GM18499 (cell line): ENCODE data around the gene SYK.
"Not testable (repeated sequence)": the region's sequence is repeated elsewhere in the genome, so short reads cannot be mapped to it uniquely, and the experiment has no call there.

ENCODE experiments used
- ATAC-seq: cut with Tn5 transposase; IDR thresholded peaks from one replicate; pipeline ENCODE4 v1.9.1; 2021; ENCODE audit warnings: moderate number of reproducible peaks; ENCODE audit not compliant: insufficient read depth, unreplicated experiment

SYK gene

DNA sequence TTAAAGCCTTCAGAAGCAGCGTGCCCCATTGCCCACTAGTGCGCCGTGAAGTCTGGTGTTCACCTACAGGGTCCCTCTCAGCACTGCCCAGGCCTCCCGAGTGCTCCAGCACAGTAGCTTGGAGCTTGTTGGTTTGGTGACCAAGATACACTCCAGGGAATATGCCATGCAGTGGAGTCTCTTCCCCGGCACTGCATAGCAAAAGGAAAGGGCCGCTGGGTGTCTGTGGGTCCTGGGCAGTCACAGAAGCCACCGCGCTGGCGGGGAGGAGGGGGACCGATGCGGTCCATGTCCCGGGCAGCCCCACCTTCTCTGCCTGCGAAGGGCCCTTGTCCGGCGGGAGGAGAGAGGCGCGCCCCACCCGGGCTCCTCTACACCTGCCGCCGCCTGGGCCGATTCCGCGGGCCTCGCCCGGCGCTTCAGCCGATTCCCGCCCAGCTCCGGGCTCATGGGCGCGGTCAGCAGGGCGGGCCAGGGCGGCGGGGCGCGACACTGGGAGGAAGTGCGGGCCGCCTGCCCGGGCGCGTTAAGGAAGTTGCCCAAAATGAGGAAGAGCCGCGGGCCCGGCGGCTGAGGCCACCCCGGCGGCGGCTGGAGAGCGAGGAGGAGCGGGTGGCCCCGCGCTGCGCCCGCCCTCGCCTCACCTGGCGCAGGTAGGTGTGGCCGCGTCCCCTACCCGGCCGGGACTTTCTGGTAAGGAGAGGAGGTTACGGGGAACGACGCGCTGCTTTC lies at the start of gene SYK:
Gene SYK, plus strand, starts transcription at position 579 of the 732 bp plus-strand sequence. CDS start 42,080 bp downstream, outside the sequence.
- no peak for ATAC-seq

DNA sequence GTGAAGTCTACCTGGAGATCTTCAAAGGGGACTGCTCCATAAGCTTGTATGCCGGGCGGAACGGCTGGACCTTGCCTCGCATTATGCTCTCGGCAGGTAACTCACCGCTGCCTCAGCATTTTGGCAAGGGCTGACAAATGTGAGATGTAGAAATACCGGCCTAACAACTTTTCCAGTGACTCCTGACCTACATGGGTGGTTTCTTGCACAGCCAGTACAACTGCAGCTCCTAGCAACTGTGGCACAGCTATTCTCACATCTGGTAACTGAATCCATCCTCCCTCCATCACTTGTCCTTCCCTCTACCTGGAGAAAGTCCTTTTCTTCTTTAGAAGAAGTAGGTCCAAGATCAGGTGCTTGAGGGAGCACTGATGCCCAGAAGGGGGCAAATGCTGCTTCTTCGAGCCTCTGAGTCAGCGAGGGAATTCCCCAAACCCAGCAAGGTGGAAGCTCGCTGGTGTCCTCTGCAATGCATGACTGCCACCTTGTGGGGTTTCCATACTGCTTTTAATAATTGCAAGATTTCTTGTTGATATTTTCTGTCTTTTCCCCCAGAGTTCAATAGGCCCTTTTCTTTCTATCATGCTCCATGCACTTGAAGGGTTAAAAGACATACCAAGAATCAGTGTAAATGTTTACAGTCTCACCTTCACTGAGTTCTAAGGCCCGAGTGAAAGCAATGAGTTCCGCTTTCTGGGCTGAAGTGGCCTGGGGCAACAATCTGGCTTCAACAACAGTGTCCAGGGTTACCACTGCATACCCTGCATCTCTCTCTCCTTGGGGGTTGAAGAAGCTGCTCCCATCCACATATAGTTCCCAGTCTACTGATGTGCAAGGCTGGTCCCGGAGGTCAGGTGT lies 45.9 kb upstream of the SYK start:
- not testable (repeated sequence) for ATAC-seq

DNA sequence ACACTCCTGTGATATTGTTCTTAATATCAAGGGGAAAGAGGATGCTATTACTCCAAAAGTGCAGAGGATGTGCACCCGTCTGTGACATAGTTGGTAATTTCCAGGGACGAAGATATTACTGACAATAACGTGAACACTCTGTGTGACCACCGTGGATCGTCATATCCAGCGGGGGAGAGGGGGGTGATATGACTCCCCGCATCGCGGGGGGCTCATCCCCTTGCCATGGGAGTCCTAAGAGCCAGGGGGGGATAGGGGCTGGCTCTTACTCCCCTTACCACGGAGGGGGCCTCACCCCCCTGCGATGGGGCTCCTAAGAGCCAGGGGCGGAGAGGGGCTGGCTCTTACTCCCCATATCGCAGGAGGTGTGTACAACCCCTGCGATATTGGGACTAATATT lies 41.0 kb upstream of the SYK start:
- ATAC-seq = not testable (repeated sequence)

DNA sequence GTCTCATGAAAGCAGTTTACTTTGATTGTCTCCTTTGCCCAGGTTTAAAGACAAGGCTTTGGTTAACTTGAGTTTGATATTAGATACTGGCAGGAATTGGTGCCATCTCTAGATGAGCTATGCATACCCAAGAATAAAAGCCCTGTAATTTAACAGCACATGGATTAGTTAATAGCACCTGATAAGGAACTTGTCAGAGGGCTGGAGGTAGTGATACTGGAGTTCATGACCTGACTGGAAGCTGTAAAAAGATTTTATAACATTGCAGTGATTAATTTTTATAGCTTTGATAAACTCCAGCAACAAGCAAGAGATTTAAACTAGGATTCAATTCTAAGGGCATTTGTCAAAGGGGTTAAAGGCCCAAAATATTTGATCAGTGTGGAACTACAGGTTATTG lies 34.9 kb upstream of the SYK start:
- no peak for ATAC-seq

DNA sequence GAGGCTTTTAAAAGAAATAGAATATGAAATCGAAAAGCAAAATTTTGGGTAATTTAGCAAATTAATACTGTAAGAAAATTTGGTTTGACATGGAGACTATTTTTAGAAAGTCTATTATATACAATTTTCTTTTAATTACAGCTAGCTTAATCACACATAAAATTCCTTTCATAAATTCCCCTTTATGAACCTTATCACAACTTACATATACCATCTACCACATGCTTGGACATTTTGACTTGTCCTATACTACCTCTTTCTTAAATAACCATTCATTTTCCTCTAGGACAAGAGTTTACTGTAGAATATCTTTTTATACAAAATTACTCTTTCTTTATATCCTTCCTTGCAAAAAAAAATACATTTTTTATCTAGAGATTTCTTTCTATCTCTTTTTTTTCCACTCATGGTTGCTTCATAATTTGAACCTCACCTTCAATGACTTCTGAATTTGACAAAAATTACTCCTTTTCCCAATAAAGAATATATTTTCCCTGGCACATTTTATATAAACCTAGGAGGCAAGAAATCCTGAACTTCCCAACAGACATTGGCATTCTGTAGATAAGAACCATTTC lies 34.0 kb upstream of the SYK start:
- no peak for ATAC-seq

DNA sequence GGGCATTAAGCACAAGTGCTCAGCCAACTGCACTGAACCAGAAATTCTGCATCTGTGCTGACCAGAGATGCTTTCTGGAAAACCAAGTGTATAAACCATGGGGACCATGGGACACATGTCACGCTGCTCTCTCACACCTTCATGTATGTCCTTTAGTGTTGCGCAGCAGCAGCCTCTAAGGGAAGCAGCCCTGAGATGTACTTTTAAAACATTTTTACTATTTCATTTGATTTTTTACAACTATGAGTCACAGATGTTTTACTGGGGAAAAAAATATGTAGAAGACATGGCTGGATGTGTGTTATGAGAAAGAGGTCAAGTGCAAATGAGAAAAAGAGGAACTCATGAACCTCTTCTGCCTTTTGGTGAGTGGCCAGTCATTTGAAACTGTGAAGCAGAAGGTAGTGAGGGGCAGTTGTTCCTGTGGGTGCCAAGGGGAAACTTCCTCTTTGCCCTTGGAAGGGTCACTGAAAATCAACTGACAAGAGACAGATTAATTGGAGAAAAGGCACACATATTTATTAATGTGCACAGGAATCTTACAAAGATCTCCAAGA lies 31.4 kb upstream of the SYK start:
- ATAC-seq = peak; percentile 38

DNA sequence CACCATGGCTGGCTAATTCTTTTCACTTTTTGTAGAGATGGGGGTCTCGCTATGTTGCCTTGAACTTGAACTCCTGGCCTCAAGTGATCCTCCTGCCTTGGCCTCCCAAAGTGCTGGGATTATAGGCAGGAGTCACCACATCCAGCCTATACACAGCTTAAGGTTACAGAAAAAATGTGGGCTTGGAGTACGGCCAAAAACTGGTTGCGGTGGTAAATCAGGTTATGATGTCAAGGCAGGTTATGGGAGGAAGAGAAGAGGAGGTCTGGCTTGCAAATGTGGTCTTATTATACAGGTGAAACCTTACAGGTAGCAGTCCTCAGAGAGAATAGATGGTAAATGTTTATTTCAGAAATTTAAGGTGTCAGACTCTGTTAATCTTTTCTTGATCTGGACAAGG lies 30.7 kb upstream of the SYK start:
- ATAC-seq = no peak

DNA sequence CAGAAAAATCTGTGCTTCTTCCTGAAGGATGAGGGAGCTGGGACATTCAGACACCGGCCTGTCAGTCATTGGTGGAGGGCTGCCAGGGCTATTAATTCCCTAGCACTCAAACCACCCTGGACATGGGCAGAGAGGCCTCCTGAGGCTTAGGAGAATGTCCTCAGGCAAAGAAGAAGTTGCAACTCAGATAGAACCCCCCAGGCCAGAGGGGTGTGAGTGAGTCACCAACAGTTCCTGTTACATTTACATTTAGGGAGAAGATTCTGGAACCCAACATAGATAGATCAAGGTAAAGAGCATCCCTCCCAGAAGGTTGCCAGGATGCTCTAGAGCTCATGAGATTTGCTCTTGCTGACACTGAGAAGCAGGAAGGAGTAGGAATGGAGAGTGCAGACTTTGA lies 29.2 kb upstream of the SYK start:
- no peak for ATAC-seq

DNA sequence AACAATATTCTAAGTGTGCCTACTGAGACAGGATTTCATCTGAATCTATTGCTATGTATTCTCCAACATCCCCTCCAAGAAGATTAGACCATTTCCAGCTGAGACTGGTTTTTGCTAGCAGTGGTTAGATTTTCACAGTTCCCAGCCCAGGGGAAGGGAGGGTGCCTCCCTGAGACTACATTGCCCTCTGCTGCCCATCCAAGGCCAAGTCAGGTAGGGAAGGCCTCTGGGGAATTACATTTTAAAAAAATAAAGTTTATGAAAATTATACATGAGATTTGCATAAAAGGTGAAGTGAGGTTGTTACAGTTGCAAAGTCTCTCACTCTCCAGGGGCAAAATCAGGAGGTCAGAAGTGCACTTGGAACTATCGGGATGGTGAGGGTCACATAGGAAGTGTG lies 28.0 kb upstream of the SYK start:
- ATAC-seq = no peak

DNA sequence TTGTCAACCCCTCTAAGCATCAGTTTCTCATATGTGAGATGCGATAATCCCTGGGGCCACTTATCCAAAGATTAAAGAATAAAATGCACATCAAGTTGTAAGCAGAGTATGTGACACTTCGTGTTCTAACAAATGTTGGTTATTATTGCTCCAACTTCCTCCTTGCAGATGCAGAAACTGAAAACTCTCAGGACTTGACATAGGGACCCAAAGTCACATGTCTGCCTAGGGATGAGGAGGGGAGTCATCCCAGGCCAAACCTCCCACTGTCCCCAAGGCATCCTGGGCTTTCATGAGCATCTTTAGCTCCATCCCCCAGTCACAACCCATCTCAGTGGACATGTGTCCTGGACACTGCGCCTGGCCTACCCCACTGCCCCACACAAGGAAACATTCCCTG lies 27.5 kb upstream of the SYK start:
- no peak for ATAC-seq

DNA sequence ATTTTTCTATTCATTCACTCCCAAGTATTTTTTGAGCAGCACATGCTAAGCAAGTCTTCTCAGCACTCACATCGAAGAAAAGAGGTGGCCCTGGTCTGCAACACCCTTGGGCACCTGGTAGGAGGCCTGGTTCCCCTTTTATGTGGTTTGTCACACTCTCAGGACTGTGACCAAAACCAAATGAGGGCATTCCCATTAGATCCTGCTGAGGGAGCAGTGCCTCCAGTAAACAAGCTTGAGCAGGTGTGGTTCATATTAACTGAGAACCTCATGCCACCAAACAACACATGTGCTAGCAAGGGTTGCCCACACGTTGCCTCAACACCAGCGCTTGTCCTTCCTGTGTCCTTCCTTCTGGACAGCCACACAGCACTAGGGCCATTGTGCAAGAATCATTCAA lies 26.9 kb upstream of the SYK start:
- peak; percentile 49 for ATAC-seq

DNA sequence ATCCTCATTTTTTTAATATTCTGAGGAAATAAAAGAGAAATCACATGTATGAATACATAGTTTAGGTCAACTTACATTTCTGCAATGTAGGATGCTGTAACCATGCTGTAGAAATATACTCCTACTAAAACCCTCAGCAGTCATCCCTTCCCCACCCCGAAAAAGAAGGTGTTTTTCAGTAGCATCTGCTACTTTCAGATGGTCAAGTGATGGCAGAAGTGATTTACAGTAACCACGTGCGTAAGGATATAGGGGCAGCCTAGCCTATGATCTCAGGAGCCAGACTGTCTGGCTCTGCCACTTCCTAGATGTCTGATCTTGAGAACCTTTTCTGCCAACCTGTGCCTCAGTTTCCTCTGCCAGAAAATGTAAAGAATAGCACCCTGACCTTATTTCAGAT lies 26.0 kb upstream of the SYK start:
- ATAC-seq = no peak

DNA sequence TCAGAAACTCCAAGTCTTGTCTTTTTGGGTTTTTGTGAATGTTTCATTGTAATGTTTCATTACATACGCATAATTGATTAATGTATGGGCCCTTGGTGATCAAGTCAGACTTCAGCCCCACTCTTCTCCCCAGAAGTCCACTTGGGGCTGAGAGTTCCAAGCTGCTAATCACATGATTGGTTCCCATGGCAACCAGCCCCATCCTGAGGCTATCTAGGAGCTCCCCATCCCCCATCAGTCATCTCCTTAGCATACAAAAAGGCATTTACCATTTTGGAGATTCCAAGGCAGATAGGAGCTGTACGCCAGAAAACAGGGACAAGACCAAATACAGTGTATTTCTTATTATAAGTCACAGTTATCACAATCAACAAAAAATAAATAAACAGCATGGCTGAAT lies 22.9 kb upstream of the SYK start:
- no peak for ATAC-seq

DNA sequence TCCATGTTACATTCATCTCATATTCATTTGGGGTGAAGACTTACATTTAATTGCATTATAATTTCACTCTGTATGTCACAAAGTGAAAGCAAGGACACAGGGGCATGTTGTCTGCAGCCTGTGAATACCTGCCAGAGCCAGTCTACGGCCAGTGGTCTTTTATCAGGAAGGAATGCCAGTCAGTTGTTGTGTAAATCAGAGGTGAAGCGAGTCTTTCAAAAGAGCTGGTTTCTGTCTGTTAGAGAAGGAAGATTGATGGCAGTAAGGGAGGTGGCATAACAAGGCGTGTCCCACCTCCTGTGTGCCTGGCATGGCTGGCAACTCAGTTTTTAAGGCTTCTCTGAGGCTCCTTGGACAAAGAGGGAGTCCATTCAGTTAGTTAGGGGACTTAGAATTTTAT lies 18.1 kb upstream of the SYK start:
- no peak for ATAC-seq

DNA sequence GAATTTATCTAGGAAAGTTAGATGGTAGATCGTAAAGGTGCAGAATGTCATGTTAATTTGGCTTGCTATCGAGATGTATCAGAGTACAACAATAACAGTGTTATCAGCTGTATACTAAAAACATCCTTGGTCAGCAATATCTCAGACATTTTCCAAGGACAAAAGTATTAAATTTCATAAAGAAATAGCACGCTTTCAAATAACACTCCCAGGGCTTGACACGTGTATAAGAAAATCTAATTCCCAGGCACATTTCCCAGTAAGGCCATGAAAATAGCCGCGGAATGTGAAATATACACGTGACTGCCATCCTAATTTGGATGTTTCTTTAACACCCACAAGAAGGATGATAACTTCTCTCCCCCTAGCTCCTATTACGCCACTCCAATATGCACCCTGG lies 17.7 kb upstream of the SYK start:
- no peak for ATAC-seq

DNA sequence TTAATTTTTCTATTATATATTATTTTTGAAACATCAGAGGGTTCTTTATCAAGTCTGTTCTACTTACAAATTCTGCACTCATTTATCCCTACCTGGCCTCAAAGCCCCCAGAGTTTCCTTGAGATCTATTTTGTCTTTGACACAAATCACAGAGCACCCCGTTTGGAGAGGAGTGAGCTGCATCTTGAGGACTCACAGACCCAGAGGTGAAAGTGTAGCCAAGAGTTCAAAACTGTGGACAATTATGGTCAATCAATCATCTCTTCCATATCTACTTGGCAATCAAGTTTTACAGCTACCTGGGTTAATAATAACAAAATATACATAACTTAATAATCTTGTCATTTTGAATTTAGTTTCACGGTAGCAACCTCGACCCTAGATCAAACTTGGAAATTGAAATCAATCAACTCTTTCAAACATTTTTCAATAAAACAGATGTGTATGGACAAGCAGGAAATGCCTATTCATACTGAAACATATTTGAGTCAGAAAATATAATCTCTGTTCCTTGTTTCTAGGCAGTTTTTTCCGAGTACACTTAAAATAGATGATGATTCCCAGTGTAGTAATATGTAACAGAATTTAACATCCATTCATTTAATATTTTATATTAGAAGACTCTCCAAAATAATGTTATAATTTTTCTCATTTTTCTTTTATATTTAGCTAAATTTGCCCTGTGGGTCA lies 13.7 kb upstream of the SYK start:
- no peak for ATAC-seq

DNA sequence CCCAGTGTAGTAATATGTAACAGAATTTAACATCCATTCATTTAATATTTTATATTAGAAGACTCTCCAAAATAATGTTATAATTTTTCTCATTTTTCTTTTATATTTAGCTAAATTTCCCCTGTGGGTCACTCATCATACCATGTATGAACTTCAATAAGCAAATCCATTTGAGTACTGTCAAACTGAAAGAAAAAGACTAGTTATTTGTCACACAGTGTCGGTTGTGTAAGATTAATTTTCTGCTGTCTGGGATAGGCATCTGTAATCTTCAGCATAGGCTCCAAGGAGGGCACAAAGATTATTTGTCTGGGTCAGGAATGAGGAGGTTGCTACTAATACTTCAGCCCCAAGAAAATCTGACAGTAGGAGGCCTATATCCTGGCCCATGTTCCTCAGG lies 13.1 kb upstream of the SYK start:
- not testable (repeated sequence) for ATAC-seq

DNA sequence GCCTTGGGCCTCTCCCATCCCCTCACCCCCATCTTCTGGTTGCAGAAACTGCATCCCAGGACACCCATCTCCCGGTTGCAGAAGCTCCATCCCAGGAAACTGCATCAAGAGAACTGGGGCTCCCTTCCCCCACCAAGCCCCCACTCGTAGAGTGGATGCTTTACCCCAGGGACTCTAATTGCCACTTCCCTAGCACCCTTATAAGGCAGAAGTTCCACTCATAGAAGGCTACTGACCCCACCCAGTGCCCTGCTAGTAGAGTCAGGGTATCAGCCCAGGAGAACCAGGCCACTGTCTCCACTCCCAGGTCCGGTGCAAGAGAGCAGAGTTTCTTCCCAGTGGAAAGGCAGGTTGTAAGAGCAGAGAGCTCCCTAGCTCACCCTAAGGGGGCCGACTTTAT lies 12.2 kb upstream of the SYK start:
- ATAC-seq = no peak

DNA sequence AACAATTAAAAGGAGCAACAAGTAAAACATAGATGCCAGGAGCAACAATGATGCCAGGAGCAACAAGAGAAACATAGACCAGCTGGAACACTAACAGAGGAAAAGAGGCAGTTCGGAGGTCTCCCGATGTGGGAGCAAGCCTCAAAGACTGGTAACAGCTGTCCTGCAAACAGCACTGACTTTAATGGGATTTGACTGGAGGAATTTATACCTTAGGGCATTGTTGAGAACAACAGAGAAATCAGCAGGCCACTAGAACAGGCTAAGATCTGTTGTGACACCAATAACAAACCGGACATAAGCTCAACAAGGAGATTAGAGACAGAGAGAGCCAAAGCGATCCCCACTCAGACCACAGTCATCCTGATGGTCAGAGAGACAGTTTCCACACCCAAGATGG lies 11.8 kb upstream of the SYK start:
- ATAC-seq = no peak

DNA sequence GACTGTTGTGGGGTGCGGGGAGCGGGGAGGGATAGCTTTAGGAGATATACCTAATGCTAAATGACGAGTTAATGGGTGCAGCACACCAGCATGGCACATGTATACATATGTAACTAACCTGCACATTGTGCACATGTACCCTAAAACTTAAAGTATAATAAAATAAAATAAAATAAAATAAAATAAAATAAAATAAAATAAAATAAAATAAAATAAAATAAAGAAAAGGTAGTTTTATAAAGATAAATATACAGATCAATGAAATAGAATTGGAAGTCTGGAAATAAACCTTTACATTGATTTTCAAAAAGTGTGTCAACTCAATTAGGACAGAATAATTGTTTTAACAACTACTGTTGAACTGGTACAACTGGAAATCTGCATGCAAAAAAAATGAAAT lies 8.6 kb upstream of the SYK start:
- not testable (repeated sequence) for ATAC-seq

DNA sequence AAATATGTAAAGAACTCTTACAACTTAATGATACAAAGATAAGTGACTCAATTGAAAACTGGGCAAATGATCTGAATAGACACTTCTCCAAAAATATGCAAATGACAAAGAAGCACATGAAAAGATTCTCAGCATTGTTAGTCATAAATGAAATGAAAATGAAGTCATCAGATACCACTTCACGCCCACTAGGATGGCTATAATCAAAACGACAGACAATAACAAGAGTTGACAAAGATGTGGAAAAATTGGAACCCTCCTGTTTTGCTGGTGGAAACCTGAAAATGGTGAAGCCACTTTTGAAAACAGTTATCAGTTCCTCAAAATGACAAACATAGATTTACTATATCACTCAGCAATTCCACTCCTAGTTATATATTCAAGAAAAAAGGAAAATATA lies 7.9 kb upstream of the SYK start:
- no peak for ATAC-seq
